Measurements from ENCODE around the gene TRIP12. TPM values are rescaled to one million over a fixed set of nuclear protein-coding genes. Genes with fewer than 3 reads are reported as not detected.
A peak's percentile ranks its signal among the peaks of the same experiment; 100 is the strongest.
"Not testable (repeated sequence)": the region's sequence is repeated elsewhere in the genome, so short reads cannot be mapped to it uniquely, and the experiment has no call there.

The TRIP12 gene
- 100 to 1,000 TPM; 137 to 246 (median 174) TPM for polyA plus RNA-seq (ENCODE audit: insufficient read length in 10 of 10)
- long read RNA-seq, donor 1: 0 reads
- long read RNA-seq, donor 2: 0 reads
- long read RNA-seq, donor 3: 0 reads
- long read RNA-seq, donor 4, partial matches to known transcripts: 0 of 1 reads
- long read RNA-seq, donor 4, other reads (novel, unspliced or antisense): 0 of 1 reads
- long read RNA-seq, donor 5, partial matches to known transcripts: 8 of 8 reads
- long read RNA-seq, donor 5, other reads (novel, unspliced or antisense): 0 of 8 reads
- long read RNA-seq, donor 6, partial matches to known transcripts: 13 of 20 reads
- long read RNA-seq, donor 6, other reads (novel, unspliced or antisense): 5 of 20 reads
- long read RNA-seq, donor 7, partial matches to known transcripts: 0 of 1 reads
- long read RNA-seq, donor 7, other reads (novel, unspliced or antisense): 0 of 1 reads
- long read RNA-seq, donor 8, partial matches to known transcripts: 0 of 1 reads
- long read RNA-seq, donor 8, other reads (novel, unspliced or antisense): 0 of 1 reads
- long read RNA-seq, donor 9: 0 reads

DNA sequence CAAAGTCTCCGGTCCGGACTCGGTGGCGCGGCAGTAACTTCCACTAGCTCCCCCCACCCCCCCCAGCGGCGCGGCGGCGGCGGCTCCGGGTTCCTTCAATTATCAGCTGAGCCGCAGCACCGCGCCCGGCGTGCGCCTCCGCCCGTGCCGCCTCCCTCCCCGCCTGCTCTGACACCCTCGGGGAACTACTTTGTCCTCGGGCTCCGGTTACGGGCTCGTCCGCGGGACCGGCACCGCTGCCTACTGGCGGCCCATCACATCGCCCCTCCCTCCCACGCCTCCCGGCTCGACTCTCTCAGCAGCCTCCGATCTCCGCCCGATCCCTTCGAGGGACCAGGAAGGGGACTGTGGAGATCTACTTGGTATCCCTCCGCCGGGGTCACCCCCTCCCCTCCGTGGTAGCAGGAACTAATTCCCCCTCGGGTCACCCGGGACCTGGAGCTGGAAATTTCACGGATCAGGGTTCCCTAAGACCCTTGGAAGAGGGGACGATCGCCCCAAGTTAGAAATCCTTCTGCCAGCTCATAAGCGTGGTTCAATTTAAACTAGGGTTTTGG is at the start of gene TRIP12:
TRIP12 (minus strand) TSS at position 118 of the 557 bp plus-strand sequence. CDS start 41,930 bp downstream, outside the sequence.
- DNase-seq: peak; percentile 97 to 99 (median 97)

DNA sequence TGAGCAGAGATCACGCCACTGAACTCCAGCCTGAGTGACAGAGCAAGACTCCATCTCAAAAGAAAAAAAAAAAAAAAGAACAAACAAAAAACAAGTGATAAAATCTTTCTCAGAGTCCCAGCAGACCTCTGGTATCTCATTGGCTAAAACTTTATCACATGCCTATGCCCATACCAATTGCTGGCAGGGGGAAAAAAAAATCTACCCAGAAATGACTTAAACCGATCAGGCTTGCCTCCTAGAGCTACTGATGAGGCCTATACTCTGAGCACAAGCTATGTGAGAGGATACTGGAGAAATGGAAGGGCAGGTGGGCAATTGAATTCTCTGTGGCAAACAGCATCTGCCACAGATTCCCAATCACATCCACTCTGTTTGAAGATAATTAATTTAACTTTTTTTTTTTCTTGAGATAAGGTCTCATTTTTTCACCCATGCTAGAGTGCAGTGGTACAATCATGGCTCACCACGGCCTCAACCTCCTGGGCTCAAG is 49.5 kb upstream of the TRIP12 start:
- no peak for DNase-seq

DNA sequence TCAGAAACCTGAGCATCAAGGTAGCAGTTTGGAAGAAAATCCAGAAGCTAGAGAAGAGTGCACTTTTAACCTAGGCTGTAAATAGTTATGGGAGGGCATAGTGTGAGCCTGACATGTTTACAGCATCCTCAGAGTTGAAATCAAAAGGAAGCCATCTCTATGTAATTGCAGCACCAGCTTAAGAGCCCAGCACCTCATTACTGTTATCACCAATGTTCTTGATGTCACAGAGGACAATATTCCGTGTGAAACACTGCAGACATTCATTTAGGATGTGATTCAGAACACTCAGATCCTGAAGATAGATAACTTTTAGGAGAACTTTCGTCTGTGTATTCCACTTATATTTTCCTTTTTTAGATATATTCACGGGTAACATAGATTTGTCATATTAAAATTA is 48.6 kb upstream of the TRIP12 start:
- no peak for DNase-seq

DNA sequence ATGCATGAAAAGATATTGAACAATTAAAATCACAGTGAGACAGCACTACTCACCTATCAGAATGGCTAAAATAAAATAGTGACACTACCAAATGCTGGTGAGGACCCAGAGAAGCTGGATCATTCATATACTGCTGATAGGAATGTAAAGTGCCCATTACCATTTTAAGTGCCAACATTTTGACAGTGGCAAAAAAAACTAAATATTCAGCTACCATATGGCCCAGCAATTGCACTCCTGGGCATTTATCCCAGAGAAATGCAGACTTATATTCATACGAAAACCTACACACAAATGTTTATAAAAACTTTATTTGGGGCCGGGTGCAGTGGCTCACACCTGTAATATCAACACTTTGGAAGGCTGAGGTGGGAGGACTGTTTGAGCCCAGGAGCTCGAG is 48.1 kb upstream of the TRIP12 start:
- no peak for DNase-seq

DNA sequence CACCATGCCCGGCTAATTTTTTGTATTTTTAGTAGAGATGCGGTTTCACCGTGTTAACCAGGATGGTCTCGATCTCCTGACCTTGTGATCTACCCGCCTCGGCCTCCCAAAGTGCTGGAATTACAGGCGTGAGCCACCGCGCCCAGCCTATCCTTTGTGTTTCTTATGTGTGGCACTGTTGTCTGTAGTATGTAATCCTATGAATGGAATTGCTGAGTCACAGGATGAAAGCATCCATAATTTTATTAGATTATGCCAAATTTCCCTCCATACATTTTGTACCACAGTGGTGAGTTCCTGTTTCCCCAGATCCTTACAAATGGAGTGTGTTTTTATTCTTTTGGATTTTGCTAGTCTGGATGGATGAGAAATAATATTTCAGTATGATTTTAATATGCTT is 41.8 kb upstream of the TRIP12 start:
- not testable (repeated sequence) for DNase-seq

DNA sequence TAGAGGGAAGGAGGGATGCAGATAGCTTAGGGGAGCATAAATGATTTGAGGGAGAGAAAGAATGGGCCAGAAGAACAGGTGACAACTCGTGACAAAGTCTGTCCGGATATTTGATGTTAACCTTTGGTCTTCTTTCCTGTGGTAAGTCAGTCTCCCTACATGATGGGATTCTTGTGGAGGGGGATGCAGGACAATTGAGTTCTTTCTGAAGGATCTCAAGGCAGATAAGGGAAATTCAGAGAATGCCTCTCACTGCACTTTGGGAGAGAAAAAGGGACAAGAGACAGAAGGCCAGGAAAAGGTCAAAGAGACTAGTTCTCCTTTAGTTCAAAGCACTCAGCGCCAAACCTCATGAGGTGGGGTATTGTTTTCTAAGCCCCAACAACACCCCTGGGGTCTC is 34.7 kb upstream of the TRIP12 start:
- no peak for DNase-seq

DNA sequence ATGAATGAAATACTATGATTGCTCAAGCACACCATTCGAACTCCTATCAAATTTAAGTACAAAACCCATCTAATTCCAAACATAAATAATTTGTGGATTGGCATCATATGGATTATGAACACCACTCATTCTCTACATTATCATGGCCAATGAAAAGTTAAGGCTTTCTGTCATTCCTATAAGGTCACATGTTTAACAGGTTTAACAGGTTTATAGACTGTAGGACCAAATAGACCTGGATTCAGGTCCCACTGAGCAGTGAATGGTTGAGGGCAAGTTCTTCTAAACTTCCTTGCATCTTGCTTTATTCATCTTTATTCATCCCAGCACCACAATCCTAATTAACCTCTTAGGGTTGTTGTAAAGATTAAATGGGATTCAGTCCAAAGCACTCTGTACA is 33.9 kb upstream of the TRIP12 start:
- DNase-seq: no peak

DNA sequence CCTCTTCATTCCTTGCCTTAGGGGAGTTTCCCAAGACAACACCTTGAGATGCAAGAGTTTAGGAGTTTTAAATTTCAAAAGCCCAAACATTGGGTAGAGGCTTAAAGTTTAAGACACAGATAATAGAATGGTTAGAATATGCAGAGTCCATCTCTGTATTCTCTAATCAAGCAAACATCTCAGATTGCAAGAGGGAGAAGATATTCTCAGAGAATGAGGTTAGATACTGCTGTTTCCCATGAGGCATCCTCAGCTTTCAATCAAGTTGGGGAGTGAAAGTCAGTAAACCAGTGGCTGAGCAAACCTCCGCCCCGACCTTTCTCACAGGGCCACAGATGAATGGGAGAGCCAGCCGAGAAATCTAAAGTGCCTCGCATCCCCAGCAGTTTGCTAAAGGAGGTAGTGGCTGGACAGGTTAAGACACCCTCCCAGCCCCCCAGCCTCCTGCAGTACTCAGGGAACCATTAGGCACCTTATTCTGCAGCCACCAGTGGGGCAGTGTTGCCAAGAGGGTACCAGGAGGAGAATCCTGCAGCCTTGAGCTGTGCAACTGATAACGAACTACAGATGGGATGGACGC is 30.5 kb upstream of the TRIP12 start:
- no peak for DNase-seq

DNA sequence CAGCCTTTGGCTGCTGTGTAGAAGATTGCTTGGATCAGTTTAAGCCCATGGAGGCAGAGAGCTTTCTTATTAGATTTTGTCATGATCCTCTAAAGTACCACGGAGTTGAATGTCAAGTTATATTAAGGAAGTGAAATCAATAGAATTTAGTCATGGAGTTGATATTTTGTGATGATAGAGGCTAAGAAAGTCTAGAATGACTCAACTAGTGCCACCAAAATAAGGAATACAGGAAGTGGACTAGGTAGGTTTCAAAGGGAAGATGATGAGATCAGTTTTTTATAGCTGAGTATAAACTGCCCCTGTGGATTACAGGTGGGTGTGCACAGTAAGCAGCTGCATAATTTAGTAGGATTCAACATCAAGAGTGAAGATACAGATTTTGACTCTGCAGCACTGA is 25.7 kb upstream of the TRIP12 start:
- DNase-seq: no peak

DNA sequence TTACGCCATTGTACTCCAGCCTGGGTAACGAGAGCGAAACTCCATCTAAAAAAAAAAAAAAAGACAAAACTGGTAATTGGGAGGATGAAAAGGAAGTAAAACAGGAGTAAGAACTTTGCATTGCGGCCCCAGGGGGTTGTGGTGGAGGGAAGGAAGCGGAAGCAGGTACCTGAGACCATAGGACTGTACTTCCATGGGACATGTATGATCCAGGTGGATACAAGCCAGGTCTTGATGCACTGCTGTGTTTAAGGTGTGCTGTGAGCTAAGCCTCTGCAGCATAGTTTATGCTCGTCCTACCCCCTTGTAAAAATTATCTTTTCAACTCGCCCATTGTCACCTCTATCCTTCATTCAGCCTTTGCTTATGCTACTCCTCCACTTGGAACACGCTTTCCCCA is 24.2 kb upstream of the TRIP12 start:
- no peak for DNase-seq

DNA sequence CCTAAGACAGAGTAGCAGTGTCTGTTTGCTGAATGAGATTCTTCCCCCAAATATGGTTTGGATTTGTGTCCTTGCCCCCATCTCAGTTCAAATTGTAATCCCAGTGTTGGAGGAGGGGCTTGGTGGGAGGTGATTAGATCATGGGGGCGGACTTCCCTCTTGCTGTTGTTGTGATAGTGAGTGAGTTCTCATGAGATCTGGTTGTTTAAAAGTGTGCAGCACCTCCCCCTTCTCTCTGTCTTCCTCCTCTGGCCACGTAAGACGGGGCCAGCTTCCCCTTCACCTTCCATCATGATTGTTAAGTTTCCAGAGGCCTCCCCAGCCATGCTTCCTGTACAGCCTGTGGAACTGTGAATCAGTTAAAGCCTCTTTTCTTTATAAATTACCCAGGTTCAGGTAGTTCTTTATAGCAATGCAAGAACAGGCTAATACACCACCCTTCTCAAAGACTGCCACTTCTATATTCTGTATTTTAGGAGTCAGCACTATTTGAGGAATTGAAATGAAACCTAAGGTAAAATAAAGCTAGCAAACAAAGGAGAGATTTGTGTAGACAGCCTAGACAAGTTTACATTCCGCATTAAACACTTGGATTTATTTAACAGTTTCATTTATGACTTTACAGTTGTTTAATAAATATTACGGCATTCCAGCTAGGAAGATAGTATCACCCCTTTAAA is 22.1 kb upstream of the TRIP12 start:
- DNase-seq: no peak

DNA sequence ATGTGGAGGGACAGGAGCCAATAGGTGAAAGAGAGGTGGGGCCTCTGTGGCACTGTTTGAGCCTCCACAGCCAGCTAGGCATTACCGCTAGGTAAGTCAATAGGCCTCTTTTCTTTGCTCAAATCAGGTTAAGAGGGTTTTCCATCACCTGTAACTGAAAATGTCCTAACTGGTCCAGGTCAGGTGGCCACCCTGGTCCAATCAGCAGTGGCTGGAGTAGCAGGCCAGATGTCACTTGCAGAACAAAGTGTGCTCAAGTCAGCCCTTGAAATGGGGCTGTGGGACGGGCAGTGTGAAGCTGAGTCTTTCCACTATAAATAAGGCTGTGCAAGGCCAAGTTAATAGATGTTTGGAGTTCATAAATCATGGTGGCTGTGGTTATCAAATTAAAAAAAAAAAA is 21.4 kb upstream of the TRIP12 start:
- DNase-seq: no peak

DNA sequence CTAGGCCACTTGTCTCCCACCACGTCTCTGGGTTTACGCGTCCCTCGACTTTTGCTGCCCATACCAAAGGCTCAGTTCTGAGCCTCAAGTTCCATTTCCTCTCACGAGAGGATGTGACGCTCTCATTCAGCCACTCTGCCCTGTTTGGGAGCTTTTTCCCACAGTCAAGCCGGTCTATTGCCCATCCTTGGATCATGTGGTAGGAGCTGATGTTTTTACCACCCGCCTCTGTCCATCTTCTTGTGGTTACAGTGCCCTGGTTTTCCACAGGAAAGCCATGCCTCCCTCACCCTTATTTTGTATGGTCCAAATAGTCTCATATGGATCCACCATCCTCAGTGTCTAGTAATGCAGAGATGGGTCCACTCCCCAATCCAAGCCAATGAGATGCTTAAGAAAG is 20.9 kb upstream of the TRIP12 start:
- DNase-seq: no peak

DNA sequence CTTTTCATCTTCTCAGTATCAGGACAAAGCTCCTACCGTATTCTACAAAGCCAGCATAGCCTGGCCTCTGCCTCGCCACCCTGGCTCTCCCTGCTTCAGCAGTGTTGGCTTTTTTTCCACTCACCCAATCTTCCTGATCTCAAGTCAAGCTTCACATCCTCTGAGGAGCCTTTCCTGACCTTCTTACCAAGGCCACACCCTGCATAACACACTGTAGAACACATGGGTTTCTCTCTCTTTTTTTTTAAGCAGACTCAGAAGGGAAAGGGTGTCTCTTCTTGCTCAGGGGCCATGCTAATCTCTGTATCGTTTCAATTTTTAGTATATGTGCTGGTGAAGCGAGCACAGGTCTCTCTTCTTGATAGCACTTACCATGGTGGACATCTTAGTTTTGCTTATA is 15.7 kb upstream of the TRIP12 start:
- DNase-seq: no peak

DNA sequence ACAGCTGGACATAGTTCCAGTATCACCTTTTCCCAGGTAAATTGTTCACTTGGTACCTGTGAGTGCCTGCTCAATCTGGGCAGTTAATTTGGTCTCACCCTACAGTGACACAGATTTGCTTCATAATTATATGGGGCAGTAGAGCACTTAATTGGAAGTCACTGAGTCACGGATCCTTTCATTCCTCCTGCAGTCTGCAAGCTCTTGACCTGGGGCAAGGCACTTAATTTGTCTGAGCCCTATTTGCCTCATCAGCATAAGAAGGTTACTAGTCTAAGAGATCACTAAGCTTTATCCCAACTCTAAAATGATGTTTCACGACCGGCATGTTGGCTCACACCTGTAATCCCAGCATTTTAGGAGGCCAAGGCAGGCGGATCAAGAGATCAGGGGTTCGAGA is 9.4 kb upstream of the TRIP12 start:
- no peak for DNase-seq

DNA sequence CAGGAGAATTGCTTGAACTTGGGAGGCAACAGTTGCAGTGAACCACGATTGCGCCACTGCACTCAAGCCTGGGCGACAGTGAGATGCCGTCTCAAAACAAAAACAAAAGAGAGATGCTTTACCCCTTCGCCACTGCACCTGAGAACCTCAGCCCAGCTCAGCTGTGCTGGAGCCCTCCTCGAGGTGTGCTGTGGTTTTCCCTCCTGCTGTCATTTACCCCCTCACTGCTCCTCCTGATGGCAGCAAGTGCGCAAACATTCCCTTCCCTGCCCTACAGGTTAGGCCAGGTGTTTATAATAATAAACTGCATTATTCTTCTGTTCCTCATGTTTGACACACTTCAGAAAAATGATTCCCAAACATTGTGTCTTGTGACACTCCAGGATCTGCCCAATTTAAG is 8.8 kb upstream of the TRIP12 start:
- DNase-seq: no peak

DNA sequence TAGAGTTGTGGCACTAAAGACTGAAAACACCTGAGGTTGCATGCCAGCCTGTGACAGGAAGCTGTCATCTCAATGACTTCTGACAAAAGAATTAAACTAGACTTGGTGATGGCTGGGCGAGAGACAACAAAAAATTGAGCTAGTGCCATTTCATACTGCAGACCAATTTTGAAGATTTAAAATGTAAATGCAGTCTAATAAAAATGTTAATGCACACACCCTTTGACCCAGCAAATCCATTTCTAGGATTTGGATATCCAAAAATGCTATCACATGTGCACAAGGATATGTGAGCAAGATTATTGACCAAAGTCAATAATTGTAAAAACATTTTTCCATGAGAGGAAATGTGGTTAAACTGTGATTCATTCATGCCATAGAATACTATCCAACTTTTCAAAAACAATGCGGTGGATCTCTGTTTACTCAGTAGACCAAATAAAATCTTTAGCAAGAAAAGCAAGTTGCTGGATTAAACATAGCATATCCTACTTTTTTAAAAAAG is 6.1 kb upstream of the TRIP12 start:
- DNase-seq: no peak

DNA sequence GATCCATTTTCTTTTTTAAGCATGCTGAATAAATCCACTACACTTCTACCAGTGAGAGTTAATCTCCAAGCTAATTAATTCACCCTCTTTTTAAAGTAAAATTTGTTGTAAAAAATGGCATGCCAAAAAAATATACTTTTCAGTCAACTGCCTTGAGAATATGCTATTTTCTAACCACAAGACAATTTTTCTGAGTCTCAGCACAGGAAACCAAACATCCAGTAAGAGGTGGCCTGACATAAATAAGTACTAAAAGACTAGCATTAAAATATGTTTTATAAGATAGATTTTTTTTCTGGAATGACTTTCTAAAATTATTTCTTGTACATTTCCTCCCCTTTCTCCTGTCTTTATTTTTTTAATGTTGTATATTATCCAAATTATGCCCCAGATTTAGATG is 3.4 kb upstream of the TRIP12 start:
- DNase-seq: no peak

DNA sequence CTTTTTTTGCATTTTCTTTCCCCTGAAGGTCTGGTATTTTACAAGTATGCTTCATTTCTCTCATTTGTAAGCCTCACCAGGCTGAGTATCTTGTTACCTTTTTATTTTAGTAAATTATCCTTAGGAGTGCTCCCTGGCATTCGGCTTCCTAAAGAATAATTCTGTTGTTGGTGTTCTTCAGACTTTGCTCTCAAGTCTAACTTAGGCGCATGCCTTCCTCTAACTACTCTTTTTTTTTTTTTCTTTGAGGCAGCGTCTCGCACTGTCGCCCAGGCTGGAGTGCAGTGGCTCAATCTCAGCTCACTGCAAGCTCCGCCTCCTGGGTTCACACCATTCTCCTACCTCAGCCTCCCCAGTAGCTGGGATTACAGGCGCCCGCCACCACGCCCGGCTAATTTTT is 2.7 kb upstream of the TRIP12 start:
- not testable (repeated sequence) for DNase-seq

DNA sequence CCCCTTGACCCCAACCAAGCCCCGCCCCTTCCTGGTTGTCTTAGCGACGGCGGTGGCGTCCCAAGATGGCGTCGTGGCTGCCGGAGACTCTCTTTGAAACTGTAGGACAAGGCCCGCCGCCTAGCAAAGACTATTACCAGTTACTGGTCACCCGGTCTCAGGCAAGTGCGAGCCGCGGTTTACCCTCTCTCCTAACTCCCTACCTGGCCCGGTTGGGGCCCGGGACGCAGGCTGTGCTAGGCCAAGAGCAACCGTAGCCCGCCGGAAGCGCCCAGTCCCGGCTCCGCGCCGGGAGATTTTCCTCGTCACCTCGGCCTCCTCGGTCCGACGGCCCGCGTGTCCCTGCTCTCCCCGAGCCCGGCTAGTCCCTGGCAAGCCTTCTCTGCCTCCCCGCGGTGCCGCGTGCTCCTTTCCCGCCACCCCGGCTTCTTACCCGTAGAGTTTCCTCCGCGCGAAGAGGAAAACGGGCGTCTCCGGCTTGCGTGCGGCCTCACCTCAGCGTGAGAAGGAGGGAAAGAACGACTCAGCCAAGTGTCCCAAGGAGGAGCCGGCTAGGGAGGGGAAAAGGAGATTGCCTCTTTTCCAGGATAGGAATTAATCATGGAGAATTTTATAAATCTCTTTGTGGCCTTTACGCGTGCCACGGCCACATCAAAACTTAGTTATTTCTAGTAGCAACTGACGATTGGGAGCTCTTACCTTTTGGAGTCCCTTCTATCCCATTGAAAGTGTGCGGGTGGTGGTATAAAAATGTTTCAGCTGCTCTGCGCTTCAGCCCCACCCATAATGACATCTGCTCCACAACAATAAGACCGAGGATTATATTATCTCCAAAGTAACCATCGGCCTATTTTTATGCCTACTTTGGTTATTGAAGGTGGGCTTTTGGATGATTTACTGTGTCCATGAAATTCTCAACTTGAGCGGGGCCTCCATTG is 909 bp upstream of the TRIP12 start, which contains the start of gene FBXO36:
FBXO36 (plus strand) TSS at position 55 of the 938 bp plus-strand sequence; CDS start at position 66, 11 bp downstream.
- no peak for DNase-seq
